NCI-H1105 (cell line): Measurements from ENCODE around the gene FAH.

Experiments used
- DNase-seq: peaks from one replicate; lab custom pipeline; 2025; lab: John Stamatoyannopoulos, UW

The FAH gene

GRCh38 chr15:80199869-80200268, 47.1 kb downstream of the FAH start:
- DNase-seq = no peak

- no peak for DNase-seq
Measured at GRCh38 chr15:80201256-80202015, 48.6 kb downstream of the FAH start.

- DNase-seq = no peak
Measured at GRCh38 chr15:80202016-80202315, 49.2 kb downstream of the FAH start.

- DNase-seq = no peak
Measured at GRCh38 chr15:80202641-80203360, 50.0 kb downstream of the FAH start.

GRCh38 chr15:80203361-80203885, 50.6 kb downstream of the FAH start:
- DNase-seq = no peak

GRCh38 chr15:80204231-80204630, 51.4 kb downstream of the FAH start:
- DNase-seq = no peak

GRCh38 chr15:80207887-80208286, 55.1 kb downstream of the FAH start:
- DNase-seq = no peak

GRCh38 chr15:80208758-80209734, 56.2 kb downstream of the FAH start:
- no peak for DNase-seq

GRCh38 chr15:80210611-80211573, 58.1 kb downstream of the FAH start:
- no peak for DNase-seq

- no peak for DNase-seq
Measured at GRCh38 chr15:80211976-80212375, 59.2 kb downstream of the FAH start.

GRCh38 chr15:80214910-80215309, 62.1 kb downstream of the FAH start:
- DNase-seq = no peak

GRCh38 chr15:80216141-80216540, 63.3 kb downstream of the FAH start:
- DNase-seq = no peak

GRCh38 chr15:80216911-80217310, 64.1 kb downstream of the FAH start:
- no peak for DNase-seq

GRCh38 chr15:80217327-80217900, 64.6 kb downstream of the FAH start:
- no peak for DNase-seq

GRCh38 chr15:80219955-80220354, 67.2 kb downstream of the FAH start:
- no peak for DNase-seq

GRCh38 chr15:80228959-80229610, 76.3 kb downstream of the FAH start:
- no peak for DNase-seq

GRCh38 chr15:80231371-80231770, 78.6 kb downstream of the FAH start:
- no peak for DNase-seq

- DNase-seq = no peak
Measured at GRCh38 chr15:80233581-80233980, 80.8 kb downstream of the FAH start.

- DNase-seq = no peak
Measured at GRCh38 chr15:80234883-80235282, 82.1 kb downstream of the FAH start.
